HG03469 (cell line): Measurements from ENCODE around the gene RHCE.
A peak's percentile ranks its signal among the peaks of the same experiment; 100 is the strongest.
"Not testable (repeated sequence)": the region's sequence is repeated elsewhere in the genome, so short reads cannot be mapped to it uniquely, and the experiment has no call there.

Experiments used
- ATAC-seq: cut with Tn5 transposase; IDR thresholded peaks from one replicate; pipeline ENCODE4 v1.9.1; 2021; ENCODE audit warnings: mild to moderate bottlenecking, moderate library complexity, moderate number of reproducible peaks; ENCODE audit not compliant: unreplicated experiment

Gene RHCE

DNA sequence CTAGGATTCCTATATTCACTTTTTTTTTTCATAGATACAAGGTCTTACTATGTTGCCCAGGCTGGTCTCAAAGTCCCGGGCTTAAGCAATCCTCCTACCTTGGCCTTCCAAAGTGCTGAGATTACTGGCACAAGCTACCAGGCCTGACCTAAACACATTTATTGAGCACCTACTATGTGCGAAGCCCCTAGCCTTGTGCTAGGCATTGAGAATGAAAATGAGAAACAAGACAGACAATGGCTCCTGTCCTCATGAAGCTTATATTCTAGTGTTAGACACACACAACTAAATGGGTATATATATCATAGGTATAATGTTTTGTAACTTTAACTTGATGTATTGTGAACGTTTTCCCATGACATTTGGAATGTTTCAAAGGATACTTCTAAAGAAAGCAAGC, 71.0 kb downstream of the RHCE start:
- no peak for ATAC-seq

- no peak for ATAC-seq
Measured at GRCh38 chr1:25347556-25347955, 73.1 kb downstream of the RHCE start.

- no peak for ATAC-seq
Measured at GRCh38 chr1:25343872-25344271, 76.8 kb downstream of the RHCE start.

- ATAC-seq, result no peak
Measured at GRCh38 chr1:25342846-25343245, 77.8 kb downstream of the RHCE start.

DNA sequence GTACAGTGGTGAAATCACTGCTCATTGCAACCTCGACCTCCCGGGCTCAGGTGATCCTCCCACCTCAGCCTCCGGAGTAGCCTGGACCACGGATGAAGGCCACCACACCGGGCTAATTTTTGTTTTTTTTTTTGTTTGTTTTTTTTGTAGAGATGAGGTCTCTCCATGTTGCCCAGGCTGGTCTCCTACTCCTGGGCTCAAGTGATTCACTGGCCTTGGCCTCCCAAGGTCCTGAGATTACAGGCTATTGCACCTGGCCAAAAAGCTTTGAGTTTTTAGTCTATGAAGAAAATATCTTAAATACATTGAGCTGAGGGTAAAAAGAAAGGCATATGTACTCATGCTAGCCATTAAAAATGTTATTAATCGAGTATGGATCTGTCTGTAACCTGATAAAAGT, 78.9 kb downstream of the RHCE start:
- no peak for ATAC-seq

DNA sequence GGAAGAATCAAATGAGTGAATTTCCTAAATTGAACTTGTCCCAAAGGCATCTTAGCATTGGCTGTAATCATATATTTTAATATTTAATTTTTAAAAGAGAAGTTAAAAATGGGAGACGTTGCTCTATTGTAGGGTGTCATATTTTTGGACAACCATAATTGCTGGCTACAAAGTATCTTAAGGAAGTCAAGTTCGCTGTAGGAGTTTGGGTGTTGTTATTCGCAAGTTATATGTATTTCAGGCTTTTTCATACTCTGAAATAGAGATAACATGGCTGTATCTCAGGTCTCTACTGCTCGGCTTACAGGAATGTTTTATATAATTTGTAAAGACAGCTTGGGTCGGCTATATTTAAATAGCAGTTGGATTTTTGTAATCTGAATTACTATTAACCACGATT, 81.6 kb downstream of the RHCE start:
- no peak for ATAC-seq

DNA sequence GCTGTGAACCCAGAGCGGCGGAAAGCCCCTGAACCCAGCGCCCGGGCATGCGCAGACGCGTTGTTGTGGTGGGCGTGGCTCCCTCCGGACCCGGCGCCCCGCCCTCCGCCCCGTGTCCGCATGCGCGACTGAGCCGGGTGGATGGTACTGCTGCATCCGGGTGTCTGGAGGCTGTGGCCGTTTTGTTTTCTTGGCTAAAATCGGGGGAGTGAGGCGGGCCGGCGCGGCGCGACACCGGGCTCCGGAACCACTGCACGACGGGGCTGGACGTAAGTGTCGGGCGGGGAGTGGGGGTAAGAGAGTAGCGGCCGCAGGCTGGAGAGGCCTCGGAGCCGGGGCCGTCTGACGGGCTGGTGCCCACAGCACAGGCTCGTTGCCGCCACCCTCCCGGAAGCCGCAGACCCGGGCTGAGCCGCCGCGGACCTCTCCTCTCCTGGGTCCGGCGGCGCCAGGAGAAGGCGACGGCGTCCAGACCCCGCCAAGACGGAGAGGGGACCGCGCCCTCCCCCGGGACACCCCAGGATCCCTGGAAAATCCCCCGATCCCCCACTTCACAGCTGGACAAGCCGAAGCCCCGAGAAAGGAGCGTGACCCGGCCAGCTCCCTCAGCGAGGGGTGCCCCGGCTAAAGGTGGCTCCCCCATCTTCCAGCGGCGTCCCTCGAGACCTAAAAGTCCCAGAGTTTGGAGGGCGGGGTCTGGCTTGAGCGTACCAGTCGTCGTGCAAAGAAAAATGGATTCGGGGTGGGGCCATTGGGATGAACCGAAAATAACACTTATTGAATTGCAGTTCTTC, 82.2 kb downstream of the RHCE start, which contains the start of gene TMEM50A:
TMEM50A (plus strand) TSS at position 147 of the 794 bp plus-strand sequence. CDS start 2,153 bp downstream, outside the sequence.
- ATAC-seq, result peak; percentile 44

GRCh38 chr1:25337483-25338187, 83.0 kb downstream of the RHCE start:
- peak; percentile 5 for ATAC-seq

DNA sequence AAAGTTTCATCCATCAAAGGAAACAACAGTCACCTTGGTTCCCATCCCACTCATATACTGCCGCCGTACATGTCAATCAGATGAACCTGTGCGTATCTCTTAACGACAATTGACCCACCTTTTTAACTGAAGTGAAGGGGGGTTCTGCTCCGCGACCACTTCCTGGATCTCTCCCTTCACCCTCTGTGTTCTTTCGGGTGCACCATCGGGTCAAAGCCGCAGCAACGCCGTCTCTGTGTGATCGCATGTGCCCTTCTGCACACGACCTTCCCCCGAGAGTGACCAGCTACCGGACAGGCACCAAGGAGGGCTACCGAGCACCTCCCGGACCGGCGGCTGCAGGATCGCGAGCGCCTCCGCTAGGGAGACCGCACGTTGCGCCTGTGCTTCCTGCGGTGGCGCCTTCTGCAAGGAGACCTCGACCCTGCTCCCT, 83.7 kb downstream of the RHCE start:
- not testable (repeated sequence) for ATAC-seq

GRCh38 chr1:25329950-25330349, 90.7 kb downstream of the RHCE start:
- ATAC-seq, result not testable (repeated sequence)

DNA sequence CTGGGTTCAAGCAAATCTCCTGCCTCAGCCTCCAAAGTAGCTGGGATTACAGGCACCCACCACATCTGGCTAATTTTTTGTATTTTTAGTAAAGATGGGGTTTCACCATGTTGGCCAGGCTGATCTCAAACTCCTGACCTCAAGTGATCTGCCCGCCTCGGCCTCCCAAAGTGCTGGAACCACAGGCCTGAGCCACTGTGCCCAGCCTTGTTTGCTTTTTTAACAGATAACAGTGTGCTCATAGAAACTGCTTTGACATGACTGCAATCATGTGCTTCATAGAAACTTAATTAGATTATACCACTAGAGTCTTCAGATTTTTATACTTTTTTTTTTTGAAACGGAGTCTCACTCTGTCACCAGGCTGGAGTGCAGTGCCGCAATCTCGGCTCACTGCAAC, 91.3 kb downstream of the RHCE start:
- ATAC-seq, result not testable (repeated sequence)

DNA sequence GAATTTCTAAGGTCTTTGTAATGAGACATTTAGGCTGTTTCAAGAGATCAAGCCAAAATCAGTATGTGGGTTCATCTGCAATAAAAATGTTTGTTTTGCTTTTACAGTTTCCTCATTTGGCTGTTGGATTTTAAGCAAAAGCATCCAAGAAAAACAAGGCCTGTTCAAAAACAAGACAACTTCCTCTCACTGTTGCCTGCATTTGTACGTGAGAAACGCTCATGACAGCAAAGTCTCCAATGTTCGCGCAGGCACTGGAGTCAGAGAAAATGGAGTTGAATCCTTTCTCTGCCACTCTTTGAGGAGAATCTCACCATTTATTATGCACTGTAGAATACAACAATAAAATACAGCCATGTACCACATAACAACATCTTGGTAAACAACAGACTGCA, 91.8 kb downstream of the RHCE start:
- ATAC-seq, result not testable (repeated sequence)

GRCh38 chr1:25327864-25328790, 92.5 kb downstream of the RHCE start:
- ATAC-seq, result not testable (repeated sequence)

DNA sequence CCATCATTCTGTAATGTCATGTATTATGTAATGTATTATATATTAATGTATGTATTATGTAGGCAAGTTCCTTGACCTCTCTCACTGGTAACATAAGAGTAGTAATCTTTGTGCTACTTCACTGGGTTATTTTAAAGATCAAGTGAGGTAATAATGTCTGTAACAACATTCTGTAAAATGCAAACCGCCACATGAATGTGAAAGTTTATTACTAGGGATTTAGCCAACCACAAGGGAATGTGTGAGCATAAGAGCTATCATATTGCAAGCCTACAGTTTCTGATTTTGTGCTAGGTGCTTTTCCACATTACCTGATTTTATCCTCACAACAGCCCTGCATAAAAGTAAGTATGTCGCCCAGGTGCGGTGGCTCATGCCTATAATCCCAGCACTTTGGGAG, 96.2 kb downstream of the RHCE start:
- ATAC-seq, result not testable (repeated sequence)

DNA sequence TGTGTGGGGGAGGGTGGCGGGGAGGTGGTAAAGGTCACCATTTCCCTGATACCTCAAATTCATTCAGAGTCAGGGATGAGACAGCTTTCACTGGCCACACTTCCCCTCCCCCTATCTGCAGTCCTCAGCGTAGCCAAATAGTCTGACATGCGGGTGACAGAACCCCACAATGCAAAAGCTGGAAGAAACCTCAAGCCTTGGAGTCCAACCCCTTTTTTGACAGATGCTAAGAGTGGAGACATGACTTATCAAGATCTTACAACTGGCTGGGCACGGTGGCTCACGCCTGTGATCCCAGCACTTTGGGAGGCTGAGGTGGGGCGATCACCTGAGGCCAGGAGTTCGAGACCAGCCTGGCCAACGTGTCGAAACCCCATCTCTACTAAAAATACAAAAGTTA, 98.5 kb downstream of the RHCE start:
- ATAC-seq, result not testable (repeated sequence)

GRCh38 chr1:25320314-25320938, 100.2 kb downstream of the RHCE start:
- not testable (repeated sequence) for ATAC-seq

- ATAC-seq, result not testable (repeated sequence)
Measured at GRCh38 chr1:25312806-25313470, 107.7 kb downstream of the RHCE start.
